Endothelial cell of umbilical vein (primary cell): ENCODE data around the gene ADAMTS12.

Experiments
- CTCF ChIP-seq, 2 donors: IDR thresholded peaks; 1 replicate in 1 of 2; 2 replicates in 1 of 2; pipeline ENCODE4 v1.5.1; 2011; ENCODE audit warnings: low read length in 2 of 2, mild to moderate bottlenecking in 2 of 2, moderate library complexity in 2 of 2, control low read depth in 1 of 2, inconsistent platforms in 1 of 2, low read depth in 1 of 2; ENCODE audit not compliant: insufficient read depth in 1 of 2; ENCODE audit errors: extremely low read depth in 1 of 2
- EZH2 ChIP-seq: IDR thresholded peaks from 2 replicates; pipeline ENCODE4 v1.6.1; 2012; ENCODE audit warnings: borderline replicate concordance, low read depth, mild to moderate bottlenecking, moderate library complexity, low read length, inconsistent platforms; ENCODE audit not compliant: severe bottlenecking
- MAX ChIP-seq: IDR thresholded peaks from 2 replicates; pipeline ENCODE4 v1.6.1; 2011; ENCODE audit not compliant: insufficient read depth, insufficient read length
- MYC ChIP-seq: IDR thresholded peaks from one replicate; pipeline ENCODE4 v1.6.1; 2011; ENCODE audit warnings: mild to moderate bottlenecking, low read depth, low read length
- POLR2A ChIP-seq: IDR thresholded peaks from 2 replicates; pipeline ENCODE4 v1.6.1; 2012; ENCODE audit warnings: low read depth, mild to moderate bottlenecking, control low read depth, low read length

DNA sequence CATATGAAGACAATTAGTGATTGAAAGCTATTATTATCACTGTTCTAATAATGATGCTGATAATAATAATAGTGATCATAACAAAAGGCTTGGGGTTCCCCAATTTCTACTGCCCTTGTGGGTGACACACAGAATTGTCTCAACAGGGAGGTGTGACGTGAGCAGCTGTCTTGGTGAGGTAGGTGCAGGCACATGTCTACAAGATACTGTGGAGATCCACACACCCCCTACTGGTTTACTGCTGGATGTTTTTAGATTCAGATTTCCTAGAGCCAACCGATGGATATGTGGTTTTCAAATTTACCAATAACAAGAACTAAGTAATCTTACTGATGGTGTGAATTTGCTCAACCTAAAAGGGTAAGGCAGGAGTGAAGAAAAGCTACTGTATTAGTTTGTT is 312.0 kb downstream of the ADAMTS12 start:
- TF ChIP-seq CTCF (IDR thresholded peaks at IDR 0.05; ENCODE audit: extremely low read depth in 1 of 2, insufficient read depth in 1 of 2, low read depth in 1 of 2, low read length in 2 of 2) (no peak), POLR2A (no peak), EZH2 (no peak), MYC (no peak), MAX (no peak)
